Aorta (tissue), 5 donors: Measurements from ENCODE around the gene KDM2A. TPM values are rescaled to one million over a fixed set of nuclear protein-coding genes. Genes with fewer than 3 reads are reported as not detected.

Experiments used
- ATAC-seq: fragments of 200-7000 bp; cut with Tn5 transposase; one replicate; pipeline ENCODE4 v1.9.1; 2022; ENCODE audit warnings: moderate library complexity; ENCODE audit not compliant: low FRiP score
- DNase-seq, 2 donors: peaks; one replicate each; pipeline ENCODE4 v3.0.0-alpha.2; 2020
- H3K27ac ChIP-seq, 2 donors: one replicate each; pipeline ENCODE4 v1.5.1; 2013; ENCODE audit warnings: low read length in 2 of 2, mild to moderate bottlenecking in 2 of 2, moderate library complexity in 2 of 2, control low read depth in 1 of 2, inconsistent platforms in 1 of 2, low read depth in 1 of 2
- H3K27me3 ChIP-seq, 2 donors: one replicate each; pipeline ENCODE4 v1.6.1; 2013; ENCODE audit warnings: control low read depth in 1 of 2, low read length in 1 of 2, mild to moderate bottlenecking in 1 of 2, moderate library complexity in 1 of 2; ENCODE audit not compliant: insufficient read depth in 2 of 2, control insufficient read depth in 1 of 2
- H3K36me3 ChIP-seq, 2 donors: one replicate each; pipeline ENCODE4 v1.6.1; 2013; ENCODE audit warnings: control low read depth in 1 of 2, low read length in 1 of 2, mild to moderate bottlenecking in 1 of 2; ENCODE audit not compliant: insufficient read depth in 2 of 2, control insufficient read depth in 1 of 2
- H3K4me1 ChIP-seq, 2 donors: one replicate each; pipeline ENCODE4 v1.6.1; 2013; ENCODE audit warnings: low read length in 2 of 2, control low read depth in 1 of 2, mild to moderate bottlenecking in 1 of 2, moderate library complexity in 1 of 2; ENCODE audit not compliant: insufficient read depth in 2 of 2, control insufficient read depth in 1 of 2
- H3K4me3 ChIP-seq, 2 donors: one replicate each; pipeline ENCODE4 v1.5.1; 2013; ENCODE audit warnings: low read length in 2 of 2, control low read depth in 1 of 2, mild to moderate bottlenecking in 1 of 2
- H3K9me3 ChIP-seq: one replicate; pipeline ENCODE4 v1.6.1; 2013; ENCODE audit warnings: mild to moderate bottlenecking, low read length; ENCODE audit not compliant: control insufficient read depth
- WGBS, 2 donors: extraction: QIAGEN DNeasy Blood & Tissue Kit; methylation state at CpG; one replicate each; pipeline ENCODE4 v1.1.7; 2013; 5-methylcytosine and 5-hydroxymethylcytosine counted together
- intact Hi-C, 2 donors: fragments of 100-400 bp; cut with DNase I; formaldehyde crosslinking; loops; one replicate each; pipeline versions ENCODE4 v1.14.2 to v1.15.0; 2022
- polyA plus RNA-seq, 2 donors: library from polyadenylated mRNA; stranded (reverse); fragments of 200-250 nt; gene quantifications; one replicate each; pipeline ENCODE4 v1.2.3, GENCODE V29; 2013
- total RNA-seq, 2 donors: library from RNA; stranded (reverse); fragmentation: NEBNext Ultra II Directional; extraction: Animal tissue kit (Norgen Biotek cat#: 25700); gene quantifications; one replicate each; pipeline ENCODE4 v1.2.1, GENCODE V29; 2021
- donor health status: healthy with polysubstance abuse.
- donor health status: Bipolar disorder and iron deficiency.
- donor health status: DM: no; HTN: no; CAD: no.
- donor health status: DM: no; HTN: no; CAD: no.
- donor health status: DM: yes; HTN: yes; CAD: no.

KDM2A gene
- total and polyA plus RNA-seq, 4 donors, result 11.5 to 106 (median 45.3) TPM

DNA sequence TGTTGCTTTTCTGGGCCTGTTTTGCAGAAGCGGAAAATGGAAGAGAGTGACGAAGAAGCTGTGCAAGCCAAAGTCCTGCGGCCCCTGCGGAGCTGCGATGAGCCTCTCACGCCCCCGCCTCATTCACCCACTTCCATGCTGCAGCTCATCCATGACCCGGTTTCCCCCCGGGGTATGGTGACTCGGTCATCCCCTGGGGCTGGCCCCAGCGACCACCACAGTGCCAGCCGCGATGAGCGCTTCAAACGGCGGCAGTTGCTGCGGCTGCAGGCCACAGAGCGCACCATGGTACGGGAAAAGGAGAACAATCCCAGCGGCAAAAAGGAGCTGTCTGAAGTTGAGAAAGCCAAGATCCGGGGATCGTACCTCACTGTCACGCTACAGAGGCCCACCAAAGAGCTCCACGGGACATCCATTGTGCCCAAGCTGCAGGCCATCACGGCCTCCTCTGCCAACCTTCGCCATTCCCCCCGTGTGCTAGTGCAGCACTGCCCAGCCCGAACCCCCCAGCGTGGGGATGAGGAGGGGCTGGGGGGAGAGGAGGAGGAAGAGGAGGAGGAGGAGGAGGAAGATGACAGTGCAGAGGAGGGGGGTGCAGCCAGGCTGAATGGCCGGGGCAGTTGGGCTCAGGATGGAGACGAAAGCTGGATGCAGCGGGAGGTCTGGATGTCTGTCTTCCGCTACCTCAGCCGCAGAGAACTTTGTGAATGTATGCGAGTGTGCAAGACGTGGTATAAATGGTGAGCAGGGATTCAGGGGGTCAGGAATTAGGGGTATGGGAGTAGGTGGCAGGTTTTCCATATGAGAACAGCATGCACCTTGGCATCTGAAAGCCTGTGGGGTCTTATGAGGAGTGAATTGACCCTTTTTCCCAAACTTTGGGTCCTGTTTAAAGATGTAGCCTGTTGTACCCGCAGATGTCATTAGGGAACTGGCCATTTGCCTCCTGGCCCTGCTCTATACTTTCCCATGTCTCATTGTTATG lies 131.3 kb downstream of the KDM2A start:
- no peak overlapping the region for H3K4me3 ChIP-seq
- H3K4me1 ChIP-seq, result no peaks in the 10 kb centered on the region
- 89 to 92% methylated on average over 37 of the region's 37 CpGs for WGBS, 2 donors
- intact Hi-C loops, result no loop called here
- H3K27me3 ChIP-seq, result no peaks in the 10 kb centered on the region
- ATAC-seq, result no peak
- no peaks in the 10 kb centered on the region for H3K9me3 ChIP-seq
- no peak for DNase-seq
- no peak overlapping the region for H3K27ac ChIP-seq
- H3K36me3 ChIP-seq, result peaks cover 18 to 37% of the 10 kb centered on the region in 2 donors

DNA sequence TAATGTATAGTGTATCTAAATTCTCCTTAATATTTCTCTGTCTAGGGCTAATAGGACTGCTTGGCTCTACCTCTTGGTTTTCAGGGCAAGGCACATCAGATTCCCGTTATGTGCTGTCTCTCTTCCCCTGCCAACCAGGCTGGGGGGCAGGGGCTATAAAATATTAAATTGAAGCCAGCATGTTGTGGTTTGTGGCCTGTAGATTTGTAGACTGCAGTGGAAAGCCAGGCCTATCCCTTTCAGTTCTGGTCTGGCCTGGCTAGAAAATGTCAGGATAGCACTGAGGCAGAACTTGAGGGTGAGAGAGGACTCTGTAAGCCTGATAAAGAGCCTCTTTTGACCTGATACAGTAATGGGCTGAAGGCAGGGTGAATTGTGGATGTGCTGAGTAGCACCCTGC lies 132.8 kb downstream of the KDM2A start:
- intact Hi-C loops, result no loop called here
- Histone ChIP-seq H3K27ac (no peak overlapping the region), H3K36me3 (peaks cover 10 to 36% of the 10 kb centered on the region in 2 donors), H3K9me3 (no peaks in the 10 kb centered on the region), H3K4me1 (no peaks in the 10 kb centered on the region), H3K4me3 (no peak overlapping the region), H3K27me3 (no peaks in the 10 kb centered on the region)
- WGBS, 2 donors, result 77 to 79% methylated on average over 1 of the region's 1 CpG
- ATAC-seq, result no peak
- no peak for DNase-seq

DNA sequence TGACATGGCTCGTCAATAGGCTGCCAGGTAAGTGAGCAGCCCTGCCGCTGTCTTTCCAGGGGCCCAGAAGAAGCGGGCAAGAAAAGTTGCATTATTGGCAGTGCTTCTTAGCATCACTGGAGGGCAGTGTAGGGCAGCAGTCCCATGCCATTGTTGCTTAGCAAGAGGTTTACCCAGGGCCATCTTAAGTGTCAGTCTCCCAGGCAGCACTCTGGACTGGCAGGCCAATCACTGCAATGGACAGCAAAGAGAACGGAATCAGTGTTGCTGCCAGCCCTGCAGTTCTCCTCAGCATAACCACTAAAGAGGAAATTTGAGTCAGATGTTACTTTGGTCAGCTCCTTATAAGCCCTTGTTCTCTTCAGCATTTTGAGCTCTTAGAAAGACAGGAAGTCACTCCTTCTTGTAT lies 133.8 kb downstream of the KDM2A start:
- WGBS, 2 donors, result 77% methylated on average over 4 of the region's 4 CpGs
- H3K36me3 ChIP-seq, result peaks cover 10 to 36% of the 10 kb centered on the region in 2 donors
- no peak for ATAC-seq
- no peaks in the 10 kb centered on the region for H3K27me3 ChIP-seq
- intact Hi-C loops, result no loop called here
- peak in 1 of 2 donors; percentile 74 for DNase-seq
- no peak overlapping the region for H3K27ac ChIP-seq
- H3K4me3 ChIP-seq, result no peak overlapping the region
- H3K9me3 ChIP-seq, result no peaks in the 10 kb centered on the region
- no peaks in the 10 kb centered on the region for H3K4me1 ChIP-seq

DNA sequence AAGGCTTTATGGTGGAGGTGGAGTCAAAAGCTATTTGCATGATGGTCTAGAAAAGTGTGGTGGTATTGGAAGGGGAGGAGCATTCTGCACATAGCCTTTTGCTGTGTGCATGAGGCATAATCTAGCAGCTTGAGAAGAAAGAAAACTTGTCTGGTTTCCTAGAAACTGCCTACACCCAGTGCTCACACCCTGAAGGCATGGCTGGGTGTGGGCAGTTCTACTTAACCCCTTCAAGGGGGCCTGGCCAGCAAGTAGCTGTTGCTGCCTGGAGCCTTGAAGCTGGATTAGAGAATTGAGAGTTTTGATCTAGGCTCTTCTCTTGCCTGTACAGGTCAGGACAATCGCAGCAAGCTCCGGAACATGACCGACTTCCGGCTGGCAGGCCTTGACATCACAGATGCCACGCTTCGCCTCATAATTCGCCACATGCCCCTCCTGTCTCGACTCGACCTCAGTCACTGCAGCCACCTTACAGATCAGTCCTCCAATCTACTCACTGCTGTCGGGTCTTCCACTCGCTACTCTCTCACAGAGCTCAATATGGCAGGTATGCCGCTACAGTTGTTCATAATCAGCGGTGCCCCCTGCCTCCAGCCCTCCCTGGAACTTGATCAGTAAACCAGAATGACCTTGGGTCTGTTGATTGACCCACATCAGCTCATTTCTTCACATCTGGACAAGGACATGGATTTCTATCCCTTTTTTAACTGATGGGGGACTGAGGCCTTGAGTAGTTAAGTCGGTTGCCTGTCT lies 135.0 kb downstream of the KDM2A start:
- ATAC-seq, result no peak
- Histone ChIP-seq H3K27me3 (no peaks in the 10 kb centered on the region), H3K4me3 (no peak overlapping the region), H3K4me1 (no peaks in the 10 kb centered on the region), H3K9me3 (no peaks in the 10 kb centered on the region), H3K27ac (no peak overlapping the region), H3K36me3 (peaks cover 10 to 30% of the 10 kb centered on the region in 2 donors)
- DNase-seq, result no peak
- intact Hi-C loops, result no loop called here
- 92 to 93% methylated on average over 14 of the region's 14 CpGs for WGBS, 2 donors

DNA sequence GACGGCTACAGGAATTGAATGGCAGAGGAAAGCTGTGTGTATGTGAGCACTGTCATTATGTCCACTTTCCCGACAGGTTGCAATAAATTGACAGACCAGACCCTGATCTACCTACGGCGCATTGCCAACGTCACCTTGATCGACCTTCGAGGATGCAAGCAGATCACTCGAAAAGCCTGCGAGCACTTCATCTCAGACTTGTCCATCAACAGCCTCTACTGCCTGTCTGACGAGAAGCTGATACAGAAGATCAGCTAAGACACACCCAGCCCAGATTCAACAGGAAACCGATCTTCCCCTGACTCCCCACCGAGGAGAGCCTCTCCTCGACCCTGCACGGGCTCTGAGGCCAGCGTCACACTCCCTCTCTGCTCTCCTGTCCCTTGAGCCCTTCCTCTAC lies 135.7 kb downstream of the KDM2A start:
- Histone ChIP-seq H3K36me3 (peaks cover 5 to 30% of the 10 kb centered on the region in 2 donors), H3K27me3 (no peaks in the 10 kb centered on the region), H3K27ac (no peak overlapping the region), H3K9me3 (no peaks in the 10 kb centered on the region), H3K4me1 (no peaks in the 10 kb centered on the region), H3K4me3 (no peak overlapping the region)
- ATAC-seq (no peak), DNase-seq (no peak)
- intact Hi-C loops, result no loop called here
- 82 to 85% methylated on average over 15 of the region's 15 CpGs for WGBS, 2 donors

DNA sequence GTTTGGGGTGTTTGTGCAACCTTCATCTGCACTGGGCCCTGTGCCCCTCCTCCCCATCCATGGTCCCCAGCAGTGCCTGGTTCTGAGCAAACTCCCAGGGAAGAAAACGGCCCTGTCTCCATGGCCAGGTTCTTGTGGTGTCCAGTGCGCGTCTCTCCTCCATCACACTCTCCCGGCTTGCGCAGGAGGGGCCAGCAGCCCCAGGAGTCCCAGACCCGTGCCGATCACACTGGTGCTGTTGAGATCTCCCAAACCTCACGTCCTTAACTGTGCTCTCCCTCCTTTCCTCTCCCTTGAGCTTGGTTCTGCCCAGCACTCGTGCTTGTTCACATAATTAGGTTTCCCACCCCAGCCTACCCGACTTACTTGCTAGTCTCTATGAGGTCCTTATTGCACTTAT lies 136.3 kb downstream of the KDM2A start:
- DNase-seq, result no peak
- ATAC-seq, result no peak
- Histone ChIP-seq H3K9me3 (no peaks in the 10 kb centered on the region), H3K4me1 (no peaks in the 10 kb centered on the region), H3K27me3 (no peaks in the 10 kb centered on the region), H3K27ac (no peak overlapping the region), H3K4me3 (no peak overlapping the region), H3K36me3 (peaks cover 5 to 26% of the 10 kb centered on the region in 2 donors)
- intact Hi-C loops, result no loop called here
- WGBS, 2 donors, result 87 to 88% methylated on average over 10 of the region's 10 CpGs

DNA sequence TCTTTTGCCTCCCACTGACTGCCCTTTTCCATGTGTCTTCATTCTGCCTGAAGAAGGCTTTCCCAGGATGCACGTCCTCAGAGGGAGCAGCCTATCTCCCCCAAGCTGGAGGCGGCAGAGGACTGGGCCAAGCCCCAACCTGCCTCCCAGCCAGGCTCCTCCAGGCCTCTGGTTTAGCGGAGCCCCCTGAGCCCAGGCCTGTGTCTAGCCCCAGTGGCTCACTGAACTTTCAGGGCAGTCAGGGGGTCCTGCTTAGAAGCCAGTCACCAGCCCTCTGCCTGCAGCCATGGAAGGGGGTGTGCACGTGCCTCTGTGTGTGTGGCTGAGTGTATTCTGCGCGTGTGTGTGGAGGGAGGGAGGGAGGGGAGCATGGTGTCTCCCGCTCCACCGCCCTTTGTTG lies 136.8 kb downstream of the KDM2A start:
- DNase-seq, result no peak
- Histone ChIP-seq H3K4me3 (no peak overlapping the region), H3K27me3 (no peaks in the 10 kb centered on the region), H3K9me3 (no peaks in the 10 kb centered on the region), H3K36me3 (peaks cover 5 to 23% of the 10 kb centered on the region in 2 donors), H3K27ac (no peak overlapping the region), H3K4me1 (no peaks in the 10 kb centered on the region)
- no peak for ATAC-seq
- 87 to 89% methylated on average over 8 of the region's 8 CpGs for WGBS, 2 donors
- intact Hi-C loops, result no loop called here

DNA sequence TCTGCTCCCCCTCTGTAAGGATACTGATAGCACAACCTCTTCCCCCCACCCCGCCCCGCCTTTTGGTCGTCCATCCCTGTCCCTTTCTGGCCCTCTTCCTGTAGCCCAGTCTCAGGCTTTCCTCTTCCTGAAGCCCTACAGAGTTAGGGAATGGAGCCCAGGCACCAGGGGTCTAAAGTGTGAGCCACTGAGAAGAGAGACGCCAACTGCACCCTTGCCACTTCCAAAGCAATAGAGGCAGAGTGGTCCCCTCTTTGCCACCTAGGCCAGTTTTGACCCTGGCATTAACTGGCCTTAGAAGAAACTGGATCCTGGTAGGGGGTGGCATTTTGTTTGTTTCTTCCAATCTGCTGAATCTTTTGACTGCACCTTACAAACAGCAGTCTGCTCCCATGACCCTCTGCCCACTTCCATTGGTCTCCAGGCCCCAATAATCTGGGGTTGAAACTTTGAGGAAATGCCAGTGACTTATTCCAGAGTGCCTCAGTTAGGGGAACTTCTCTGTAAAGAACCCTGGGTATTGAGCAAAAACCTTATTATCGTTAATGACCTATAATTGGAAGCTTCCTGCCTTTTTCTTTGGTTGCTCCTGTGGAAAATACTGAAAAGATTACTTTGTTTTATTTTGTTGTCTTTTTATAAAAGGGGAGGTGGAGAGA lies 137.5 kb downstream of the KDM2A start:
- no peaks in the 10 kb centered on the region for H3K27me3 ChIP-seq
- H3K36me3 ChIP-seq, result peaks cover 5 to 23% of the 10 kb centered on the region in 2 donors
- intact Hi-C loops, result no loop called here
- no peaks in the 10 kb centered on the region for H3K4me1 ChIP-seq
- no peak for DNase-seq
- 72 to 75% methylated on average over 5 of the region's 5 CpGs for WGBS, 2 donors
- no peak for ATAC-seq
- H3K4me3 ChIP-seq, result no peak overlapping the region
- no peak overlapping the region for H3K27ac ChIP-seq
- no peaks in the 10 kb centered on the region for H3K9me3 ChIP-seq
